Adipose tissue (tissue), 3 donors: ENCODE results near the gene ATP6AP2. TPM values are rescaled to one million over a fixed set of nuclear protein-coding genes. Genes with fewer than 3 reads are reported as not detected.

ENCODE experiments used
- H3K27ac ChIP-seq: one replicate; pipeline ENCODE4 v1.5.1; 2013; ENCODE audit warnings: low read depth, low read length
- WGBS, 3 donors: extraction: QIAGEN DNeasy Blood & Tissue Kit; methylation state at CpG; one replicate each; pipeline ENCODE4 v1.1.7; 2013; 5-methylcytosine and 5-hydroxymethylcytosine counted together
- polyA plus RNA-seq, 3 donors: library from polyadenylated mRNA; stranded (reverse); fragments of 200-250 nt; gene quantifications; one replicate each; pipeline ENCODE4 v1.2.3, GENCODE V29; 2013
- donor health status: healthy with polysubstance abuse.
- donor health status: Bipolar disorder and iron deficiency.
- donor health status: healthy.

Gene ATP6AP2
- polyA plus RNA-seq, 3 donors, result 24.1 to 70.7 (median 45.8) TPM

DNA sequence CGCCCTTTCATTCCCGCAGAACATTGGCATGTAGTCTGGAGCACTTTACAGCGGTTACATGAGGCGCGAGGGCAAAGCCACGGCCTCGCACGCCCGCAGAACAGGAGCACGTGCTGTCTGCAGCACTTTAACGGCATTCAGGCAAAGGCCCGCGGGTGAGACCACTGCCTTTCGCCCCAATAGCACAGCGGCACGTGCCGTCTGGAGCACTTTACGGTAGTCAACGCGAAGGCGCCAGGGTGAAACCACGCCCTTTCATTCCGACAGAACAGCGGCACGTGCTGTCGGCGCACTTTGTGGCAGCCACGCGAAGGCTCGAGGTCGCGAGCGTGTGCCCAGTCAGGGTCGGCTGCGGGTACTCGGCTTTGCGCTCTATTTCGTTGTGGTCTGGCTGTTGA lies 42.4 kb downstream of the ATP6AP2 start, which contains the start of gene MPC1L:
Gene MPC1L (plus strand): TSS at position 290 of the 398 bp plus-strand sequence. CDS start 138 bp downstream, outside the sequence.
- 88 to 95% (median 92%) methylated on average over 25 to 38 of the region's 38 CpGs for WGBS, 3 donors
- no peak within 1 kb of the TSS for H3K27ac ChIP-seq

DNA sequence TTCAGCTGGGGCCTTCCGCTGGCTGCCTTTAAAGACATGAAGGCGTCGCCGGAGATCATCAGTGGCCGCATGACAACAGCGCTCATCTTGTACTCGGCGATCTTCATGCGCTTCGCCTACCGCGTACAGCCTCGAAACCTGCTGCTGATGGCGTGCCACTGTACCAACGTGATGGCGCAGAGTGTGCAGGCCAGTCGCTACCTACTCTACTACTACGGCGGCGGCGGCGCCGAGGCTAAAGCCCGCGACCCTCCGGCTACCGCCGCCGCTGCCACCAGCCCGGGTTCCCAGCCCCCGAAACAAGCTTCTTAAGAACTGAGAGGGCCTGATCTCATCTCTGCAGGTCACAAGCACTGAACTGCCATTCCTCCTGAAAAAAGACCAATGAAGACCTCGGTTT lies 42.9 kb downstream of the ATP6AP2 start:
- H3K27ac ChIP-seq, result no peak overlapping the region
- 86 to 92% (median 92%) methylated on average over 25 to 32 of the region's 32 CpGs for WGBS, 3 donors

DNA sequence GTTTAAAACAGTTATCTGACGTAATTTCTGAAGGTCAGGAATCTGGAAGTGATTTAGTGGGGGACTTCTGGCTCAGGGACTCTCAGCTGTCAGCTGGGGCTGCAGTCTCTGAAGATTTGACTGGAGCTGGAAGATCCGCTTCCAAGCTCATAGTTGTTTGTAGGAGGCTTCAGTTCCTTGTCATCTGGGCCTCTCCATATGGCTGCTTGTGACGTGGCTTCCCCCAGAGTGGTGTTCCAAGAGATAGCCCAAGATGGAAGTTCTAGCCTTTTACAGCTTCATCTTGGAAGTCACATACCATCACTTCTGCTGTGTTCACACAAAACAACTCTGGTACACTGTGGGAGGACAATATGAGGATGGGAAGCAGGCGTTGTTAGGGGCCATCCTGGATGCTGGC lies 44.5 kb downstream of the ATP6AP2 start:
- H3K27ac ChIP-seq, result no peak overlapping the region
- WGBS, 3 donors, result 87 to 91% (median 90%) methylated on average over 4 of the region's 4 CpGs

DNA sequence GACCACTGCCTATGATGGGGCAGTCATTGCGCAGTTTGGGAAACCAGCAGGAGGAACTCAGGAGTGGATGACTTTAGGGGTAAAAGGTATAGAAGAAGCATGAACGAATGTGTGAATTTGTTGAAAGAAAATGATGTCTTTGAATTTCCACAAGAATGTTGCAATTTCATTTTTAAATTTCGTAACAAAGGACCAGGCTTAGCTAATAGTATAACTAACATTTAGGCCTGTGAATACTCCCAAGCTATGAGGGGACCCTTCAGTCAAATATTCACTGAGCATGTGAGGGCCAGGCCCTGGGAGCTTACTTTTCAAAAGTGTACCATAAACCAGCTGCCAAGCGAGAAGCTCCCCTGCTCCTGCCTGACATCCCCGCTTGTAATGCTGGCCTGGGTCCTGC lies 47.7 kb downstream of the ATP6AP2 start:
- WGBS, 3 donors, result 73 to 88% (median 79%) methylated on average over 5 of the region's 5 CpGs
- no peak overlapping the region for H3K27ac ChIP-seq

DNA sequence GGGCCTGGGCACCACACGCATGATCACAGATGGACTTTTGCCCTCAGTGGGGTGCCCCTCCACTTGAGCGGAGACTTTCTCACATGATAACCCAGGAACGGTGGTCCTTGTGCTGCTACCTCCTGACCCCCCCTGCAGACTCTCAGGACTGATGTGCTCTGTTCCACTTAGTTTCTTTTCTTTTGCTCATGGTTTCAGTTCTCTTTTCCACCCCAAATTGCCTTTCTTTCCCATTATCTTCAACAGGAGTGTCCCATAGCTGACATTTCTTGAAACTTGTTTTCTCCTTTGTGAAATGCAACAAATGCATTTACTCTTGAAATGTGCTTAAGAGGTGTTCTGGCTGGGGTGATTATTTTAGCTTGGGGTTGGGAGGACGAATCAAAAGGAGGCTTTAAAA lies 51.4 kb downstream of the ATP6AP2 start:
- H3K27ac ChIP-seq, result no peak overlapping the region
- WGBS, 3 donors, result 90 to 93% (median 93%) methylated on average over 3 to 4 of the region's 4 CpGs

DNA sequence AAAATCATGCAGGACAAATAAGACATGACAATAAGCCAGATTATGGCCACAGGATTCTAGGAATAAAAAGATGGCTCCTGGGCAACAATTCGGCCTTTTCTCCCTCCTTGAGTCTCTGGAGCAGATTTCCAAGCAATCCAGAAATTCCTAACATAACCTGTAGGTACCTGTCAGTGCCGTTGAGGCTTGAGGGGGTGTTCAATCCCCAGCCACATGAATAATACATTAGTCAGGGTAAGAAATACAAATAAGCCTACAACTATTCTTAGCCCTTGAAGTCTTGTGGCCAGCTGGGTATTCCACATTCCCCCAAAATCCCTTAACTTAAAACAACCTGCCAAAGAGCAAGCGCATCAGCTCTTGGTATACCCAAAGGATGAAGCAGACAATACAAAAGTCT lies 56.9 kb downstream of the ATP6AP2 start:
- H3K27ac ChIP-seq, result no peak overlapping the region
- 85 to 91% (median 91%) methylated on average over 3 of the region's 3 CpGs for WGBS, 3 donors

DNA sequence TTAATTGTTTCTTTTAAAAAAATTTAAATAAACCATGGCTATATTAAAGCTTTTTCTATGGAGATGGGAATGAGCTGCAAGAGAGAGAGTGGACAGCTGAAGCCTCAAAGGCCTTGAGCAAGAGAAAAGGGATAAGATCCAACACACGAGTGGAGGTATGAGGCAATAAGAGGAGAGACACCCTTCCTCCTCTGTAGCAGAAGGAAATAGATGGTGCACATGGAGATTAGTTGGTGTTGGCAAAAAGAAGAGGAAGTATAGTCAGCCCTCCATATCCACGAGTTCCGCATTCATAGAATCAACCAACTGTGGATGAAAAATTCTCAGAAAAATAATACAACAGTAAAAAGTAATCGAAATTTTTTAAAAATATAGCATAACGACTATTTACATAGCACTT lies 63.4 kb downstream of the ATP6AP2 start:
- H3K27ac ChIP-seq, result no peak overlapping the region
- 27 to 54% (median 45%) methylated on average over 5 of the region's 5 CpGs for WGBS, 3 donors

DNA sequence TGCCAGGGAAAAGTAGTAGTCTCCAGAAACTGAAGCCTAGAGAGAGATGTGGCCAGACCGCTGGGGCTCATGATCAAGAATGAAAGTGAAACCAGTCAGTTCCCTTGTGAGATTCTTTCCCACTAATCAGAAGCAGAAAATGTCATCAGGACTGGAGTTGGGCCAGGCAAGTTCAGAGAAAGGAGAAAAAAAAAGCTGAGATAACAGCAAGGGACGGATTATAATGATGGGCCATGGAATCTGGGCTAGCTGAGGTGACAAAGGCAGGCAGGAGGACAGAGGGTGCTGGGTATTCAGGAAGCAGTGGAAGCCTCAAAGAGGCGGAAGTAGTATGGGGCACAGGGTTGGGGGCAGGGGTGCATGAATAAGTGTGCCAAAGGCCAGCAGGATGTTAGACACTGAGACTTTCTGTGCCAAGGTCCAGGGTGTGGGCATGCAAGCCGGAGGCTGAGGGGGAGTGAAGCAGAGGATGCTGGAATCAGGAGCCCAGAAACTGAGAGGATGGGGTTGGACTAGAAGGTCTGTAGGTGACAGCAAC lies 64.1 kb downstream of the ATP6AP2 start:
- H3K27ac ChIP-seq, result peak overlapping the region; percentile 28
- WGBS, 3 donors, result 1 to 14% (median 11%) methylated on average over 4 of the region's 4 CpGs

DNA sequence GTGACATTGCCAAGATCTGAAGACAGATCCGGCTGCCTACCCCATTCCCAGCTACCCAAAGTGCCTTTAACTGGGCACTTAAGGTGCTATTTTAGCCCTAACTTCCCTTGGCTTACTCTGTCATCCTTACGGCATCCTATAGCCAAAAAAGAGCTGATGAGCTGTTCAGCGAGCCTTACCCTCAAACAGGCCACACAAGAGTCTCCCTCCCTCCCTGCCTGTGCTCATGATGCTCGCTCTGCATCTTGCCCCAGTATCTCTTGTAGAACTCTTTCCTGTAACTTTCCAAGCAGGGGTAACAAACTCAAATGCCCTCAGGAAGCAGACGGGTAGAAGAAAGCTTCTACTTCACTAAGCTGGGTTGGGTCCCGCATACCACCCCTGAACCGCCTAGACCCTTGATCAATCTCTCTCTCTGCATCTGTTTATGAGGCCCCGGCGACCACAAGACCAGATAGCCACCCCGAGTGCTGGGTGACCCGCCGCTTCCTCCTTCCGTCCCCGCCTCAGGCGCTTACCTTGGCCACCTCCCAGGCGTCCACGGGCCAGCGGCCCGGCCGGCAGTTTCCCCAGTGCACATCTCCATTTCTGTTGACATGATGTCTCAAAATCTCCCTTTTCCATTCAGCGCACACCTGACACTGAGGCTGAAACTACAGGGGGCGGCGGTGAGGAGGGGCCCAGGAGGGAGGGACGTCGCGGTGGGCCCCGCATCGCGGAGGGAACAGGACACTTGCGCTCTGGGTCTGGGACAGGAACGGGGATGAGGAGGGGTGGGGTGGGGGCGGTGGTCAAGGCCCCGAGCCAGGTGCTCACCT lies 65.9 kb downstream of the ATP6AP2 start:
- no peak overlapping the region for H3K27ac ChIP-seq
- 1 to 6% (median 1%) methylated on average over 29 to 33 of the region's 33 CpGs for WGBS, 3 donors

DNA sequence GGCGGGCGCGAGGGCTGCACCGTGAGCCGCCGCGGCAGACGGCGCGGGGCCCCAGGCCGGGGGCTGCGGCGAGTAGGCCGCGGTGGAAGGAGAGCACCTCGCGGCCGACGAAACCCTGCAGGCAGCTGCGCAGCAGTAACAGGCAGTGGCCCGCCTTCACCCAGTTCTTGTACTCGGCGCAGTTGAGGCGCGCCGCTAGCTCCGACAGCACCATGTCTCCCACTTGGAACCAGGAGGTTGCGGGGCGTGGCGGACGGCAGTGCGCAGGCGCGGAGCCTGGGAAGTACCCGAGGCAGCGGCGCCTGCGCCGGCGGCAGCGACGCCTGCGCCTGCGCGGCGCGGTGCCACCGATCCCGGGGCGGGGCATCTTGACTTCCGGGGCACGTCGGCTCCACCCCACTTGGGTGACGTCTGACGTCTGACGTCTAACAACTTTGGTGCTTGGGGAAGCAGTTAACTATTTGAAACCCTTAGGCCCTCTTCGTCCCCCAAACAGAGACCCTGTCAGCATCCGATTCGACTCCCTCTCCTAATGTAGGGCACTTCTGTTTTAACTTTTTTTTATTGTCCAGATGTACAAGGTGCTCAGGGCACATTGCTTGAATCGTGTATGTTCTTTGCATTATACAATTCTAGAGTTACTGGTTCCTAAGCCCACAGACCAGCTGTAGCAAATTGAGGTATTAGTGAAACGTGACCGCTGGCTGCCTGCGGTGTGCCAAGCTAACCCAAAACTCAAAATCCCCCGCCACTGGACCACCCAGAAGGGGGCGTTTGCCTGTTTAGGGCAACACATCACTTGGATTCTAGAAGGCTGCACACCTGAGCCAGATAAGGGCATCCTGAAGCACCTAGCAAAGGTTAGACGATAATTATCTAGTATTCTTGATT lies 66.8 kb downstream of the ATP6AP2 start, which contains the start of gene CXorf38:
Gene CXorf38 (minus strand): TSS at position 255 of the 891 bp plus-strand sequence. CDS start 41 bp downstream, at position 214.
- 2 to 3% (median 2%) methylated on average over 44 to 66 of the region's 66 CpGs for WGBS, 3 donors
- H3K27ac ChIP-seq, result no peak within 1 kb of the TSS

DNA sequence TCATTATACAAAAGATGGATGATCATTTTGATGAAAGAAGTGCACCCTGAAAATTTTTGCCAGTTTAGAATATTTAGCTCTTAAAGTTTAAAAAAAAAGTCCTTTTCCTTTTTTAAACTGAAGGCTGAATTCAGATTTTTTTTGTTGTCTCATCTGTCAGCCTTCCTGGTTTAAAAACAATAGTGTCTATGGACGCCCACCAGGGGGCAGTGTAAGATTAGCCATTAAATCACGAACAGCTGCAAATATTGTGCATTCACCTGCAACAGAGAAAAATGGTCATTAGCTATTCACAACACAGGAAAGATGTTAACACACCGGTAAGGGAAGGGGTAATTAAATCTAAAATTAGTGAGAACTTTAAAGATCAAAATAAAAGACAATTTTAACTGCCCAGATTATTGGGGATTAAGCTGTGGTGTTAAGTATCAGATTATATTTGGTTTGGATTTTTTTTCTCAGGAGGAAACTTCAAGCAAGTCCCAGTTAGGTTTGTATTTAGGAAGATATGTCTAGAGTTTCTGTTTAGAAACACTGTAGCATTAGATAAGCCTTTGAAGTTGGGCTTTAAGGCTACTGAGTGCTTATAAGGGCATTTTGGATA lies 71.0 kb downstream of the ATP6AP2 start:
- WGBS, 3 donors, result 0 to 1% (median 1%) methylated on average over 3 of the region's 3 CpGs
- H3K27ac ChIP-seq, result no peak overlapping the region

DNA sequence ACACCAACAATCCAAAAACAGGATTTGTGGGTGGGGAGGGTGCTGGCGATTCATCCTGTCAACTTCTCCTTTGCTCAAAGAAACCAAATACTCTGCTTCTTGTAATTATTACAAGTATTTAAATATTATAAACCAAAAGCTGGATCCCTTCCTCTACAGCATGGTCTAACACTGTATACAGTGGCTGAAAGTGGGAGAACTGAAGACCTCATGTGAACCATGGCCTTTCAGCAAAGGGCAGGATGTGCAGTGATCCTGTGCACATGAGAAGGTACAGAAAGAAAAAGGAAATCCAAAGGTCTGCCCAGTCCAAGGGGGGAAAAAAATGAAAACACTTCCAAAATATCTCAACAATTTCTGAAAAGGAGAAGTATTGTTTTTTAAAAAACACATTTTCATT lies 71.9 kb downstream of the ATP6AP2 start:
- no peak overlapping the region for H3K27ac ChIP-seq
- 75 to 100% (median 91%) methylated on average over 1 of the region's 1 CpG for WGBS, 3 donors

DNA sequence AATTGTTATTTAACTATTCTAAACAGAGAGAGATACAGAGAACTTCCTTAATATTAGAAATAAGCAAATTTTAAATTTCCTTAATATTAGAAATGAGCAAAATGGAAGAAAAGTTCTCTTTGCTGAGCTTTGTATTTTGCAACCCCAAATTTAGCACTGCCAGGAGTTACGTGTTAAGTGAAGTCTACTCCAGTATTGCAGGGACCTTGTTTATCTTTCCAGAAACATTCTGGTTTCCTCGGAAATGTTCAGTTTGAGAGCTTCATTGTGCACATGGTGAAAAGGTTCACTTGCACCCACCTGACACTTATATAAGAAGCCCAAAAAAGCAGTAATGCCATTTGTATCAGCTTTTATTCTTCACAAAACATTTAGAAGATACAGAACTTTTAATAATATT lies 72.8 kb downstream of the ATP6AP2 start:
- 66 to 74% (median 72%) methylated on average over 2 of the region's 2 CpGs for WGBS, 3 donors
- H3K27ac ChIP-seq, result no peak overlapping the region

Other genes with a start within 250 kb of the ATP6AP2 start
- gene MPC1L, start 42.5 kb downstream of the ATP6AP2 start, polyA plus RNA-seq, result not detected
- gene CXorf38, start 66.6 kb downstream of the ATP6AP2 start, polyA plus RNA-seq, result 1 to 10 TPM; 5.2 to 7.3 (median 7.0) TPM
- gene MED14, start 154.6 kb downstream of the ATP6AP2 start, polyA plus RNA-seq, result 1 to 10 TPM; 7.6 to 9.4 (median 8.8) TPM